Stimulated activated CD4-positive, alpha-beta T cell treated with anti-CD3 and anti-CD28 coated beads, TNF-alpha, amount 100 ng/mL, for 48 hours (primary cell): ENCODE measurements around the gene EIPR1.

ENCODE experiments used
- DNase-seq, 3 donors: peaks; one replicate each; pipeline ENCODE4 v3.0.0-alpha.2; 2020; ENCODE audit warnings: low read depth in 3 of 3

EIPR1 gene

DNA sequence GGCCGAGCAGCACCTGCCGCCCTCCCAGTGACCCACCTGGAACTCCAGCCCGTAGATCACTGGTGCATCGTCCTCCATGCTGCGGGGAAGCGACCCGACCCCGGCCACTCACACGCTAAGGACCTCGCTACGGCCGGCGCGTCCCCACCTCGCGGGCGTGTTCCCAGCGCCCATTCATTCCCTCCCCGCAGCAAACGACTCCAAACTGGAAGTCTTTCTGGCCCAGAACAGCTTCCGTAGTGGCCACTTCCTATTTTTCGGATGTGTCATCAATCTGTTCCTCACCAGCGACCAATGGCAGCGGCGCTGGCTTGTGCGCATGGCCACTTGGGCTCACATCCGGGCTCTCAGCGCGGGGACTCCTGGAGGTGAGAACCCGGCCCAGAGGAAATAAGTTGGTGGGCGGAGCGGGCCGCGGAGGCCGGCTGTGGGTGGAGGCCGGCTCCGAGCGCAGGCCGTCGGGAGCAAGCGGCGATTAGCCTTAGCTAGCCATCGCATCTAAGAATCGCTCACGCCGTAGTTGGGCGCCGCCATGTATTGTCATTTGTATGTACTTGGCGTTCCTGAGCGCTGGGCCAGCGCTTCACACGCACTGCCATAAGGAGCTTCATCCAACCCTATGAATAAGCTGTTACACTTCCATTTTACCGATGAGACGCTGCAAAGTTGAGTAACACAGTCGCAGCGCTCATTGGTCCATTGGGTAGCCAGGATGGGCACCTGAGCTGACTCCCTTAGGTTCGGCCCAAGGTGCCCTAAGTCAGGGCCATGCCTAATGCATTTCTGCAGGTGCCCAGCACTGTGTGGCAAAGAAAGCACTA lies at the start of gene EIPR1:
Gene EIPR1 (minus strand): TSS at position 207 of the 821 bp plus-strand sequence. CDS start 129 bp downstream, at position 78.
- peak; percentile 85 to 92 (median 88) for DNase-seq

DNA sequence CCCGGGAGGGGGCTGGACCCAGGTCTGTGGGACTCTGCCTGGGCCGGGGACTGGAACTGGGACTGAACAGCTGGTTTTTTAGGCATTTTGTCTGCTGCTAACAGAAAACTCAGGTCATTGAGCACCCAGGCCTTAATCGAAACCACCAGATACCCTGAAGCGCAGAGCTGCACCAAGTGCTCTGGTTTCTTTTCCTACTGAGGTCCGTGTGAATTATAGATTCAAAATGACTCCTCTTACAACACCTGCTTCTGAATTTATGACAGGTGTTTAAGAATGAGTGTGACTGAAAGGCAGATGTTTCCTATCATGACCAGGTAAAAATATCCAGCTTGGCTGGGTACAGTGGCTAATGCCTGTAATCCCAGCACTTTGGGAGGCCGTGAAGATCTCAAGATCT lies 49.7 kb upstream of the EIPR1 start:
- no peak for DNase-seq

DNA sequence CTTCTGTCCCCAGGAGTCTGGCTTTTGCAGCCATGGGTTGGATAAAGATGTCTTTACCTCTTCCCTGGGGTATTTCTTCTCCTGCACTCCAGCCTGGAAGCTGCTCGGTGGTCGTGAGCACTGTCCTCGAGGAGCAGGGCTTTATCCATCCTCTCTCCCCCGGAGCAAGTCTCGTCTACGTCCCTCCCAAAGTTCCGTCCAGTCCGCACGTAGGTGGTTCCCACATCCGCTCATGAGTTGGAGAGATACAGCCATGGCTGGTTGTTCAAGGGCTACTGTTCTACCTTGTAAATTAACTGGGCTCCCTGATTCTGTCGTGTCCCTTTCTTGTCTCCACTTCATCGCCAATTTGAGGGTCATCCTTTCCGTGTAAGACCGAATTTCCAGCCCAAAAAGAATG lies 49.0 kb upstream of the EIPR1 start:
- no peak for DNase-seq

DNA sequence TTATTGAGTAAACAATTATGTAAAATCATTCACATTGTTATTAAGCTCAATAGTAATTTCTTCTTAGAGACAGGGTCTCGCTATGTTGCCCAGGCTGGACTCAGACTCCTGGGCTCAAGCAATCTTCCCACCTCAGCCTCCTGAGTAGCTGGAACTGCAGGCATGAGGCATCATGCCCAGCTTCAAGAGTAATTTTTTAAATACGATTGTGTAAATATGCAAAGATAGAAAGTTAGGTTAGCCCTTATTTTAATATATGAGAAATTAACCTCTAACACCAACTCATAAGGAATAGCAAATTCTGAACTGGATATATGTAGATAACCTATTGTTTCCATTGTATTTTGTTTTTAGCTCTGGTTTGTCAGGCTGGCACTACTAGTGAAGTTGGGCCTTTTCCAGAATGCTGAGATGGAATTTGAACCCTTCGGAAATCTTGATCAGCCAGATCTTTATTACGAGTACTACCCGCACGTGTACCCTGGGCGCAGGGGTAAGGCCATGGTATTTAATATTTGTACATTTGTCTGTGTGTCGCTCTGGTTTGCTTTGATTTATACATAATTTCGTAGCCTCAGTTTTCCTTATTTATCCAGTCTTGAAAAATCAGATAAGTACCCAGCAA lies 46.7 kb upstream of the EIPR1 start:
- no peak for DNase-seq

DNA sequence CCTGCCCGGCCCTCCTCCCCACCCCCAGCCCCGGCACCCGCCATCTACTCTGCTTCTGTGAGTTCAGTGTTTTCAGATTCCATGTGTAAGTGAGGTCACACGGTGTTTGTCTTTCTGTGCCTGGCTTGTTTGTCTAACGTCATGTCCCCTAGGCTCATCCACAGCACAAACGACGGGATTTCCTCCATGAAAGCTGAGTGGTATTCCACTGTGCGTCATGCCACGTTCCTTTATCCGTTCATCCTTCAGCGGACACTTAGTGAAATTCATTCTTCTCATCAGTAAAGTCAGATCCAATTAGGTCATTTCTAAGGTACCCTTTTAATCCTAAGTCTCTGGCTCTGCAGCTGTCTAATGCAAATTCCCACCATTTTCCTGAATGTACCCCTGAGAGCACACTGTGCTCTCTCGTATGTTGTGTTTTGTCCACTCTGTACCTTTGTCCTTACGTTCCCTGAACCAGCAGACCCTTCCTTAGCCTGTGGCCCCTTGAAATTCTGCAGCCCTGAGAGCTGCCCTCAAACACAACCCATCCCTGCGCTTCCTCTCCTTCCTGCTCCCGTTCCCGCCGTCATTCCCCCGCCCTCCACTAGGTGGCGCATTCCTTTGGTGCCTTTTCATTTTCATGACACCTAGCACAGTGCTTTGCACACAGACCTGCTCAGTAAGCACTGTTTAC lies 46.0 kb upstream of the EIPR1 start:
- peak; percentile 58 to 68 (median 65) for DNase-seq

DNA sequence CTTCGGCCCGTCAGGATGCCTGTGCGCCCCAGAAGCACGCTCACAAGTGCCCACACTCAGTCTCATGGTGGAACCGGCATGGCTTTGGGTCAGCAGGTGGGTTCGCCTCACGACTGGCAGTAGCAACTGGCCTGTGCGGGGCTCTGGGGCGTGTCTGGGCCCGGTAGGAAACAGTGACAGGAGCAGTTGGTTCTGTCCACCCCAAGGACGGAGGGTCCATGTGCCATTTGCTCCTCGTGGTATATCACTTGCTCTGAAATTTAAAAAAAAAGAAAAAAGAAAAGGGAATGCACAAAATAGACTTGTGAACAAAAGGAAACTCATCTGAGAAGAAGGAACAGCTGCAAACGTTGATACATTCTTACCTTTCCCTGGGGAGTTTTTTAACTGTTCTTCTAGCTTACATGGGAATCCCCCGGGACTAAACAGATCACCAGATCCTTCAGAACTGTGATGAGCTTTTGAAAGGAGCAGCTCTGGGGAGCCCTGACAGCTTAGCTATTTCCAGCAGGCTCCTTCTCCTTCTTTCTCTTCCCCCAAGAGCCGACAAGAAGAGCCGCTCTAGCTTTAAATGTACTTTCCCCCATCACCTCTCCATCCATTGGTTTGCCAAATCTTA lies 44.7 kb upstream of the EIPR1 start:
- no peak for DNase-seq

DNA sequence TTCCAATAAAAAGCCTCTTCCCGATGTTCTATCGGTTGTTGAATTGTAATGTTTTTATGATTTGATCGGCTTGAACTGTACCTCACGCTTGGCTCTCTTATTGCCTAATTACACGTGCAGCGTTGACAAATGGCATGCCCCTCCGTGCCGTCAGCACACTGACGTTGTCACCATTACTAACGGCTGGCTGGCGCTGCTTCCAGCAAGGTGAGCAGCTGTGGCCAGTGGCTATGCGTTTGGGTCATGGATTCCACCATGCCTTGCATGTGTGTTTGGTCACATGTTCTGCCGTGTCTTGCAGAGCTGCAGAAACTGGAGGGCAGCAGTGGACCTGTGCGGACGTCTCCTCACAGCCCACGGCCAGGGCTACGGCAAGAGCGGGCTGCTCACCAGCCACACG lies 44.0 kb upstream of the EIPR1 start:
- no peak for DNase-seq

DNA sequence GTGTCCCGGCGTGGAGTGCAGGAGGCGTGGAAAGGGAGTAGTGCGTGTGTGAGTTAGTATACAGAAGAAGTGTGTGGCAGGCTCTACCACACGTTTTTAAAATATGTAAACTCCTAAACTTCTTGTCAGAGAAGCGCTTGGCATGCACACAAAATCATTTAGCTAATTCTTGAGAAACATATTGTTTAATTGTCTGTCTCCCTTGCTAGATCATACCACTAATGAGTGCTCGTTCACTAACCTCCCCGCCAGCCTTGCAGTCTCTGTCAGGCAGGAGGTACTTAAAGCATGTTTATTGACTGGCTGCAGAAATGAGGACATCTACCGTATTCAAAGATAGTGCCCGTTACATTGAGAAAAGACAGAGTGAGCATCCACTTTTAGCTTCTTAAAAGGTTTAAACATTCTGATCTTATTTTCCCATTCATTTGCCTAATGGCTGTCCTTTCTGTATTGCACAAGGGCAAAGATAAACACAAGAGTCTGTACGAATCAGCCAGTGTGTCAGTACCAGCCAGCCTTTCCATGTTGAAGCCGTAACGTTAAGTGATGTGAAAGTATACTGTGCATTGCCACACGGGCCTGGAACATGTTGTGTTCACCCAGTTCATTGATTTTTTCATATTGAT lies 43.3 kb upstream of the EIPR1 start:
- DNase-seq: no peak

DNA sequence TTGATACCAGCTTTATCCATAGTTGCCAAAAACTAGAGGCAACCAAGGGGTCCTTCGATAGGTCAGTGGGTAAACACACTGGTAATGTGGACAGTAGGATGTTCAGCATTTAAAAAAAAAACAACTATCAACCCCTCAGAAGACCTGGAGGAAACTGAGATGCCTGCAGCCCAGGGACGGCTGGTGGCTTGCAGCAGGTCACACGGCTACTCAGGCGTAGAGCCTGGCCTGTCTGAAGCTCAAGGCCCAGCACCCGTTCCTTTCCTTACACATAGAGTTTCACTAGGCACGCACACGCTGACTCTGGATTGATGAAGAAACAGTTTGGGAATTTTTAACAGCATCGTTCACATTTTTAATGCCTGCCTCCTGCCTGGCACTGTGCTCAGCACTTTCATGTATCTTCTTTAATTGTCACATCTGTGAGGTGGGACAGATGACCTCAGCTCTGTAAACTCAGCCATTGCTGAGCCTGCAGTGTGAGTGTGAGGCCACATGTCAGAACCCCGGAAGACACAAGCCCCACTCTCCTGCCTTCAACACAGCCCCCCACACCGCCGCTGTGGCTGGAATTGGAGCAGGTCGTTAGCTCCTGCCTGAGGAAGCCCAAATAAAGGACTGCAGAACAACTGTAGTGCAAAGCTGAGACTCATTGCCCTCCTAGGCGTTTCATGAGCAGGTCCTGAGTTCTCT lies 42.6 kb upstream of the EIPR1 start:
- DNase-seq: no peak

DNA sequence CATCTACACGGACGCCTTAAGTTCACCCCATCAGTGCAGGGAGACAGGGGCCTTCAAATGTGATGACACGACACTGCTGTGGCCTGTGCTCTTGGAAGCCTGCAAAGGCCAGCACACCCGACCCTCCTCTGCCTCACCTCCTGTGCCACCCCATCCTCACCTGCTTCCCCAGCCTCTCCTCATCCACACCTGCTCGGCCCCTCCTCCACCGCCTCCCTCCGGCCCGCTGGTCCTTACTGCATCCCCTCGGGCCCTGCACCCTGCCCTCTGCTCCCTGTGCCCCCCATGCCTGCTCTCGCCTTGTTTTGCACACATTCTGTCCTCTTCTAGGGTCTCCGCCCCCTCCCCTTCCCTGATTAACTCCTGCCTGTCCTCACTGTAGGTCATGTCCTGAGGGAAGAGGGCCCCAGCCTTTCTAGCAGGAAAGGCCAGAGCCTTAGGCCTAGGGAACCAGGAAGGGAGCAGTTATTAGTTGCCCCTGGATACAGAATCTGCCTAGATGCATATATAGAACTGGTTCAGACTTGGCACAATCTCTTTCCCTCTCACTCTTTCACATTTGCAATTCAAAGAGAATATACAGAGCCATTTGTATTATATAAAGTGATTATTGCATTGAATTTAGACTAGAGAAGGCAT lies 41.3 kb upstream of the EIPR1 start:
- no peak for DNase-seq

DNA sequence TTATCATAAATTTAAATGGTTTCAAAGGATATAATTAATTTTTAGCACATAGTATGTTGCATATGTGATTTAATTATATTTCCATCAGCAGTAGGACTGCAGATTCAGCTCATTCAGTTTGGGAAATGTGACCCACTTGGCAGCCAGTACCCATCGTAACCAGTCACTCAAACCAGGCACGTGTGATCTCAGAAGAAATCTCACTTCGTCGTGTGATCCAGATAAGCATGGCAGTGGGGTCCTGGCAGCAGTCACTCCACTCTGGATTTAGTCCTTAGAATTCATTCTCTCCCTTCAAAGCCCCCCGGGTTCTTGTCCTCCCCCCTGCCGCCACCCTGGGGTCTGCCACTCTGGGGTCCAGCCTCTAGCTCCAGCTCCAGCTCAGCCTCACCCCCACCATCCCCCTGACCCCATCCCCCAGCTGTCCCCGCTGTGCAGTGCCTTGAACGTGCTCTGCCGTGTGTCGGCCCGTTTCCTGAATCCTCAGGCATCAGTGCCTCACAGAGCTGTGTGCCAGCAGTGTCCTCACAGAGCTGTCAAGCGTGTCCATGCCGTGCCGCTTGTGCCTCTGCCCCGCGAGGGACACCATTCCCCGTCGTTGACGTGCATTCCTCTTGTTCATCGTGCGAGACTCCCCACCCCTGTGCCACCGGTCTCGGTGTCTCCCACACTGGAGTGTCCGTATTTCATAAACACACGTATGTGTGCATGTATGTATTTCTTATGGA lies 36.7 kb upstream of the EIPR1 start:
- no peak for DNase-seq

DNA sequence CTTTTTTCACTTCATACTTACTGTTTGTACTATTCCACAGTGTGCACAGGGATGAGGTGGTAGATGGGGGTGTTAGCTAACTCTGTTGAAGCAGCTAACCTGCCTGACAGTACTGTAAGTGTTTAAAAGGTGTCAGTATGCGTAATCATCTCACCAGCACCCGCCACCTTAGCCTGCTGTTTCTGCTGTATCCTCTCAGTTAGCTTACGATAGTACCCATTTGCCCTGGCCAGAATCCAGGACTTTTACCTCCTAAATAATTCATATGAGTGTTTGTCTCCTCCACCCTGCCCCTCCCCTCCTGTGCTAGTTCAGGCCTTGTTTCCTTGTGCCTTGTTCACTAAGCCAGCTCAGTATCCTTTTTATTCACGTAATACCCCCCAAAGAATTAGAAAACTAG lies 36.1 kb upstream of the EIPR1 start:
- no peak for DNase-seq

DNA sequence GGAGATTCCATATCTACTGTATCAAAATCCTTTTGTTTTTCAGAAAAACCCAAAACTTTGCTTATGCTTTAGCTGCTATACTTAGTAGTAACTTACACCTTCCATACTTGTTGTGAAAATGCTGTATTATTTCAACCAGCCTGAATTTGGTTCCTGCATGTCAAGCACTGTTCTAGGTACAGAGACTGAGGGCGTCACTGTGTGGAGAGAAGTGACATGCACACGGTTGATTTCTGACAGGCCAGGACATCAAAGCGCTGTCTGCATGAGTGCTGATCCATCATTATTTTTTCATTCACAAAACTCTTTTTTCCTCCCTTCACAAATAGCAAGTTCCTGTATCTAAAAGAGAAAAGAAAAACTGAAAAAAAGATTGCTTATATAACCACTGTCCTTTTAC lies 33.5 kb upstream of the EIPR1 start:
- DNase-seq: no peak

DNA sequence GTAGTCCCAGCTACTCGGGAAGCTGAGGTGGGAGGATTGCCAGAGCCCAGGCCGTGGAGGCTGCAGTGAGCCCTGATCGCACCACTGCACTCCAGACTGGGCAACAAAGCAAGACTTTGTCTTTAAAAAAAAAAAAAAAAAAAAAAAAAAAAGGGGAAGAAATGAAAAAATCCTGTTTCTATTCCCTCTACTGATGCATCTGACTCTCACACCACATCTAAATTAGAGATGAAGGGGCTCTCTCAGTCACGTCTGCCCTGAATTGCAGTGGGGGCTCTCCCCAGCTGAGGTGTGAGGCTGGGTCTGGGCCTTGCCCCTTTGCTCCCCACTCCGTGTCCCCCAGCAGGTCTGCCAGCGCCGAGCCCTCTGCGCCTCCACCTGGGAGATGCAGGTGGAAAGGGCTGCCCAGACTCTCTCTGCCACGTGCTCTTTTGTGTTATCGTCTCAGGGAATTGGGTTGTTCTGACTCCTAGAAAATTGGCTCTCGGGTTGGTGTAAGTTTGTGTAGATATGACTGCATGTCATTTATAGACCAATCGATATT lies 32.1 kb upstream of the EIPR1 start:
- DNase-seq: no peak

DNA sequence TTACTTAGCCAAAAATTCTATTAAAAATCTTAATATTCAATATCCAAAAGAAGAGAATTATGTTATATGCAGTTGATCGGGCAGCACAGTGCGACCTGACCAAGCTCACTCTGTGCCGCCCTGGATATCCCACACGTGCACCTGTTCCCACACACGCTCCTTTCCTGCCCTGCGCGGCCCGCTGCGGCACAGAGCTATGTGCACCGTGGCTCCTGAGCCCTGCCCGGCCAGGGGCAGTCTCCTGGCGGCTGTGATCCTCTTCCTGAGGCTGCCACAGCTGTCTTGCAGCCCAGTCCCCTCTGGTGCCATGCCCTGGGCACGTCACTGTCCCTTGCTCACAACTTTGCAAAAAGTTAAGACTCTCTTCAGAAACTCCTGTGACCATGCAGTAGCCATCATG lies 31.2 kb upstream of the EIPR1 start:
- DNase-seq: no peak

DNA sequence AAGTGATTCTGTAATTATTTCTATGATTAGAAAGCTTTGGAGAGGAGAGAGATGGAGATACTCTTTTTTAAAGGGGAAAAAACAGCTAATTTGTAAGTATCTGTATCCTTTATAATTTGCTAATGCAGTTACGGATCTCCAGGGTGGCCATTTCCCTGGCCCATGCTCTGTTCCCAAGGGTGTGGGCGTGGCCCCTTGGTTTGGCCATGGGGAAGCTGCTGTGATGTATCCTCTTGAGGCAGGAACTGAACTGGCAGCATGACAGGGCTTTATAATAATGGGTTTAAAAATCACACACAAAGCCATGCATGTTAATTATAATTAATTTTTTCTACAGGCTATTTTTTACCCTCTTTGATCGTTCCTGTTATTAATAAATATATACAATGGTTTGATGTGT lies 28.9 kb upstream of the EIPR1 start:
- no peak for DNase-seq

DNA sequence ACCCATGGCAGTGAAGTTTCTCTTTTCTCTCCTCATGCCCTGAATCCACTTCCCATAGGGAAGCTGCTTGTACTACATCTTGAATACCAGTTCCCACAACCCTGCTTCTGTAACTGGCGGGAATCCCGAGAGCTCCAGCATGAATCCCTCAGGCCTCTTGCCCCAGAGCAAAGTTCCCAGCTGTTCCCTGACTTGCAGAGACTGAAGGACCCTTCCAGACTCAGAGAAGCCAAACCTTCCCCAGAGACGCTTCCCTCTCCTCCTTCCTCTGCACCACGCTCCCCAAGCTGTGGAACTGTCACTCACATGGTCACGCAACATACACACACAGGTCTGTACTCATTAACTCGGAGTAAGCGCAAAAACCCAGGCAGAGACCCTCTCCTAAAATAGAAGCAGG lies 28.3 kb upstream of the EIPR1 start:
- no peak for DNase-seq

DNA sequence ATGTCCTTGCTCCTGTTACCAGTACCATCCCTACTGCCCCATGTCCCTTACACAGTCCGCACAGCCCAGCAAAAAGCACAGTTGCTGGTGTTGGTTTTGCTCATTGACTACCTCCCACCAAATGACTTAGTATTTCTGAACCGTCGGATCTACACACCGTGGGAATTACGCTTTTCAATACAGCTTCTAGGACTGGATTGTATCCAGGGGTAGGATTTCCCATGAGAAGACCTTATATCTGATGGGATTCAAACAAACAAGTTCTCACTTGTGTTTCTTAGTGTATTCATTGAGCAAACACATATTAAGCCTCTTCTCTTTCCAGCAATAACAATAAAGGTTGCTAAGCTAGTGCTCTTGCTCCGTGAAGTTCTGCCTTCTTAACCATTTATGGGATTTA lies 27.7 kb upstream of the EIPR1 start:
- DNase-seq: no peak

DNA sequence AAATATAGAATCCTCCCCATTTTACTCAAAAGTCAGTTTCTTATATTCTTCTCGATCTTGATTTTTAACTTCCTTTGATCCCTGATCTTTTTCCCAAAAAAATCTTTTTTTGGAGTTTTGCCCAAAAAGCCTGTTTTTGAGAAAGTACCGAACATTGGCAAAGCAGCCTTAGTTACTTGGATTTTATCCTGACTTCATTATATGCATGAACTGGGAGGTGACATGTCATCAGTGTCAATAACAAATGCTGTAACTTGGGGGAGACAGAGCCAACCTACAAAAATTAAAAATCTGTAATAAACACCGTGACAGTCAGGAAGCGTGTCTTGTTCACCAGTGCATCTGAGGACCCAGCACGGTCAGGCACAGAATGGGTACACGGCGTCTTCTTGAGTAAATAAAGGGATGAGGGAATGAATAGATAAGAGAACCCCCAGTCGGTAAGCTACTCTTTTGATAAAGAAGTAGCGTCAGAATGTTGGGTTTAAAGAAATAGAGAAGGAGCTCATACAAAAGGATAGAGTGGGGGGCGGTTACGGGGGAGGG lies 26.8 kb upstream of the EIPR1 start:
- no peak for DNase-seq
